LNCAP (cell line): ENCODE measurements around the gene STON2.

ENCODE experiments used
- CTCF ChIP-seq: fragments of 450-650 bp; IDR thresholded peaks from 2 replicates; pipeline ENCODE4 v1.5.1; 2017; ENCODE audit warnings: mild to moderate bottlenecking

STON2 gene

DNA sequence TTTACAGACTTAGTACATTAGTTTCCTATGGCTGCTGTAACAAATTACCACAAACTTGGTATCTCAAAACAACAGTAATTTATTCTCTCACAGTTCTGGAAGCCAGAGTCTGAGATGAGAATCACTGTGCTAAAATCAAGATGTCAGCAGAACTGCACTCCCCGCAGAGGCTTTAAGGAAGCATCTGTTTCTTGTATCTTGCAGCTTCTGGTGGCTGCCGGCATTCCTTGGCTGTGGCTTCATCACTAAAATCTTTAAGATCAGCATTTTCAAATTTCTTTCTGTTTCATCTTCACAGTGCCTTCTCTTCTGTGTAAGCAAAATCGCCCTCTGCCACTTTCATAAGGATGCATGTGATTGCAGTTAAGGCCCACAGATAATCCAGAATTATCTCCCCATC, 9.4 kb downstream of the STON2 start:
- TF ChIP-seq CTCF: no peak

GRCh38 chr14:81388336-81388735, 11.8 kb downstream of the STON2 start:
- TF ChIP-seq CTCF: no peak

- no peak for TF ChIP-seq CTCF
Observed at GRCh38 chr14:81386290-81386745, 13.8 kb downstream of the STON2 start.

DNA sequence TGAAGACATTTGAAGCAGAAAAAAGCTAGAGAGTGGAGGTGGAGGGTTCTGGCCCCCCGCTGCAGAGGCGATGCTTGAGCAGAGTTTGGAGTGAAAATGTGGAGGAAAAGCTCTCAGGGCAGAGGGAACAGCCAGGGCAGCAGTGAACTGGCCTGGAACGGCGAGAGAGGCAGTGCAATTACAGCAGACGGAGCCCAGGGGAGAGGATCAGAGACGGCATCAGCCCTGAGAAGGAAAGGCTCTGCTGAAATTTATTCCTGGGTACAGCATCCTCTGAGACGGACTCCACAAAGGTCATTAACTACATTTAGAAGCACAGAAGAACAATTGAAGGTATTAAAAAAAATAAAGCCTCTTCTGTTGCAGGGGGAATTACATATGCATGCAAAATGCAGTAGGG, 14.2 kb downstream of the STON2 start:
- TF ChIP-seq CTCF: no peak

- no peak for TF ChIP-seq CTCF
Observed at GRCh38 chr14:81385419-81385818, 14.7 kb downstream of the STON2 start.

- TF ChIP-seq CTCF: no peak
Observed at GRCh38 chr14:81384900-81385299, 15.2 kb downstream of the STON2 start.

GRCh38 chr14:81382517-81383225, 17.5 kb downstream of the STON2 start:
- no peak for TF ChIP-seq CTCF

DNA sequence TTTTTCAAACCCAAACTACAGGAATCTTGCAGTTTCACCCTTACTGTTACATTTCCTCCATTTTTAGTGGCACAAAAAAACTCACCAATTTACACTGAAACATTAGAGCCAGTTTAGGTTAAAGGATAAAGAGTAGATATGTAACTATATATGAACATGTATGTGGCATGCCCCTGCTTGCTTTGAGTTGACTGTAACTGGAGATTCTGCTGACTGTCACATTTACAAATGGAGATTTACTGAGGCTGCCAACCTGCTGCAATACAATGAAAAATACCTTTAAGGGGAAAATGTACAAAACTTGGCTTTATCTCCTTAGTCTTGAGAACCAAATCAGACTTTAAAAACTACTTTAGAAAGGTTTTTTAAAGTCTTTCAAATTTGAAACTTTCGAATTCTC, 28.3 kb downstream of the STON2 start:
- TF ChIP-seq CTCF: no peak
